Endodermal cell (in vitro differentiated cells): Measurements from ENCODE around the gene CDRT4. TPM values are rescaled to one million over a fixed set of nuclear protein-coding genes. Genes with fewer than 3 reads are reported as not detected.

Experiments
- DNase-seq: peaks from one replicate; pipeline ENCODE4 v3.0.0-alpha.2; 2017
- H3K27ac ChIP-seq: 2 replicates; pipeline ENCODE4 v1.5.1; 2013; ENCODE audit warnings: mild to moderate bottlenecking, low read depth, low read length, moderate library complexity
- H3K27me3 ChIP-seq: 2 replicates; pipeline ENCODE4 v1.6.1; 2013; ENCODE audit warnings: mild to moderate bottlenecking, low read length, moderate library complexity; ENCODE audit not compliant: insufficient read depth, control insufficient read depth, poor library complexity, severe bottlenecking
- H3K36me3 ChIP-seq: 2 replicates; pipeline ENCODE4 v1.7.0; 2013; ENCODE audit warnings: mild to moderate bottlenecking, low read length, moderate library complexity; ENCODE audit not compliant: control insufficient read depth, insufficient read depth
- H3K4me1 ChIP-seq: one replicate; pipeline ENCODE4 v1.7.0; 2013; ENCODE audit warnings: low read length; ENCODE audit not compliant: control insufficient read depth, insufficient read depth
- H3K4me3 ChIP-seq: 2 replicates; pipeline ENCODE4 v1.5.1; 2013; ENCODE audit warnings: mild to moderate bottlenecking, low read length, moderate library complexity
- H3K9ac ChIP-seq: 2 replicates; pipeline ENCODE4 v1.6.1; 2013; ENCODE audit warnings: mild to moderate bottlenecking, low read length, moderate library complexity; ENCODE audit not compliant: poor library complexity, severe bottlenecking; ENCODE audit errors: extremely low read depth
- H3K9me3 ChIP-seq: 2 replicates; pipeline ENCODE4 v1.6.1; 2013; ENCODE audit warnings: mild to moderate bottlenecking, low read length, moderate library complexity; ENCODE audit not compliant: control insufficient read depth
- H3K27ac Mint-ChIP-seq: 2 replicates; pipeline ENCODE4 v1.8.0; 2020; ENCODE audit warnings: mixed read lengths
- H3K27me3 Mint-ChIP-seq: 2 replicates; pipeline ENCODE4 v1.8.0; 2021; ENCODE audit warnings: mild to moderate bottlenecking, mixed read lengths; ENCODE audit not compliant: insufficient read depth
- H3K36me3 Mint-ChIP-seq: 2 replicates; pipeline ENCODE4 v1.8.0; 2020; ENCODE audit warnings: low read depth, mixed read lengths
- H3K4me1 Mint-ChIP-seq: 2 replicates; pipeline ENCODE4 v1.8.0; 2020; ENCODE audit warnings: mixed read lengths
- H3K4me3 Mint-ChIP-seq: 2 replicates; pipeline ENCODE4 v1.8.0; 2020; ENCODE audit warnings: mild to moderate bottlenecking, moderate library complexity, mixed read lengths
- H3K9me3 Mint-ChIP-seq: 2 replicates; pipeline ENCODE4 v1.8.0; 2020; ENCODE audit warnings: mild to moderate bottlenecking, mixed read lengths
- CTCF ChIP-seq: fragments of 200-600 bp; sonication (generic); conservative IDR thresholded peaks from 2 replicates; pipeline ENCODE4 v1.5.0; 2021; ENCODE audit warnings: antibody characterized with exemption, mild to moderate bottlenecking
- WGBS, 2 experiments: methylation state at CpG; one replicate each; pipeline versions ENCODE4 v1.1.5 to v1.1.7; 2013; ENCODE audit warnings: missing lambda C conversion rate in 2 of 2, mixed read lengths in 1 of 2; ENCODE audit not compliant: insufficient coverage in 1 of 2, insufficient read length in 1 of 2; 5-methylcytosine and 5-hydroxymethylcytosine counted together
- total RNA-seq, 2 donors: library from RNA; stranded (reverse); fragmentation: NEBNext Ultra II Directional in 1 of 2; extraction: Animal tissue kit (Norgen Biotek cat#: 25700) in 1 of 2; gene quantifications; 2 replicates in 1 of 2; 3 replicates in 1 of 2; pipeline ENCODE4 v1.2.1, GENCODE V29; 2021

Gene CDRT4
- total RNA-seq, 2 donors from 2014 or later: 16.4 to 39.7 TPM

- no peak for TF ChIP-seq CTCF
- Histone ChIP-seq H3K9me3 (peaks cover 15% of the 10 kb centered on the region), H3K27ac (no peak overlapping the region), H3K4me3 (no peak overlapping the region), H3K27me3 (no peaks in the 10 kb centered on the region), H3K36me3 (peaks cover 94% of the 10 kb centered on the region), H3K4me1 (no peaks in the 10 kb centered on the region), H3K9ac (no peak overlapping the region)
- no peak overlapping the region for H3K27ac Mint-ChIP-seq
- no peaks in the 10 kb centered on the region for H3K9me3 Mint-ChIP-seq
- no peak for DNase-seq
- H3K36me3 Mint-ChIP-seq: peaks cover 85% of the 10 kb centered on the region
- H3K27me3 Mint-ChIP-seq: no peaks in the 10 kb centered on the region
- peaks cover 8% of the 10 kb centered on the region for H3K4me1 Mint-ChIP-seq
- H3K4me3 Mint-ChIP-seq: no peak overlapping the region
These were observed 27.4 kb upstream of the CDRT4 start for GRCh38 chr17:15494821-15495220.

- H3K27ac Mint-ChIP-seq: no peak overlapping the region
- H3K4me1 ChIP-seq: no peaks in the 10 kb centered on the region
- H3K9me3 Mint-ChIP-seq: no peaks in the 10 kb centered on the region
- H3K36me3 Mint-ChIP-seq: peaks cover 78% of the 10 kb centered on the region
- no peak overlapping the region for H3K4me3 ChIP-seq
- no peak for DNase-seq
- H3K9ac ChIP-seq: no peak overlapping the region
- H3K4me3 Mint-ChIP-seq: no peak overlapping the region
- H3K27me3 Mint-ChIP-seq: no peaks in the 10 kb centered on the region
- peaks cover 90% of the 10 kb centered on the region for H3K36me3 ChIP-seq
- H3K27ac ChIP-seq: no peak overlapping the region
- TF ChIP-seq CTCF: no peak
- WGBS, 2 experiments: 42 to 47% methylated on average over 1 of the region's 1 CpG
- H3K27me3 ChIP-seq: no peaks in the 10 kb centered on the region
- H3K9me3 ChIP-seq: peaks cover 15% of the 10 kb centered on the region
- H3K4me1 Mint-ChIP-seq: peaks cover 8% of the 10 kb centered on the region
These were observed 26.2 kb upstream of the CDRT4 start for GRCh38 chr17:15493693-15494035.

- Mint-ChIP-seq H3K27ac (peak overlapping the region; percentile 52), H3K4me1 (peaks cover 8% of the 10 kb centered on the region), H3K4me3 (no peak overlapping the region), H3K27me3 (no peaks in the 10 kb centered on the region), H3K9me3 (no peaks in the 10 kb centered on the region), H3K36me3 (peaks cover 79% of the 10 kb centered on the region)
- no peak overlapping the region for H3K27ac ChIP-seq
- DNase-seq: peak; percentile 66
- TF ChIP-seq CTCF: no peak
- WGBS, 2 experiments: 90 to 91% methylated on average over 4 to 8 of the region's 8 CpGs
- H3K27me3 ChIP-seq: no peaks in the 10 kb centered on the region
- no peak overlapping the region for H3K4me3 ChIP-seq
- H3K4me1 ChIP-seq: no peaks in the 10 kb centered on the region
- H3K9ac ChIP-seq: no peak overlapping the region
- H3K36me3 ChIP-seq: peaks cover 90% of the 10 kb centered on the region
- H3K9me3 ChIP-seq: peaks cover 15% of the 10 kb centered on the region
These were observed 25.6 kb upstream of the CDRT4 start for GRCh38 chr17:15492791-15493692.
